ENCODE data around the gene MYO7A. TPM values are rescaled to one million over a fixed set of nuclear protein-coding genes. Genes with fewer than 3 reads are reported as not detected.
A peak's percentile ranks its signal among the peaks of the same experiment; 100 is the strongest.

Gene MYO7A
- total RNA-seq, 2 experiments from 2014 or later = 0.61 to 0.63 TPM

GRCh38 chr11:77148963-77149715 lies 21.1 kb downstream of the MYO7A start:
- no peak overlapping the region for H3K4me3 Mint-ChIP-seq
- no peaks in the 10 kb centered on the region for H3K27me3 Mint-ChIP-seq
- ATAC-seq (ENCODE audit: poor library complexity) (no peak), DNase-seq (no peak)
- H3K27ac ChIP-seq (ENCODE audit: low read depth in 1 of 2, low read length in 2 of 2) = no peak overlapping the region
- no peaks in the 10 kb centered on the region for H3K36me3 Mint-ChIP-seq (ENCODE audit: low read depth)
- H3K36me3 ChIP-seq (ENCODE audit: insufficient read depth, low read length) = no peaks in the 10 kb centered on the region
- no peak overlapping the region for H3K27ac Mint-ChIP-seq
- no peak overlapping the region for H3K4me3 ChIP-seq (ENCODE audit: low read length)
- no peak for TF ChIP-seq CTCF (IDR thresholded peaks at IDR 0.05)
- H3K4me1 Mint-ChIP-seq (ENCODE audit: low read depth) = peaks cover 37% of the 10 kb centered on the region
- H3K9me3 Mint-ChIP-seq = no peaks in the 10 kb centered on the region
- CTCF ChIA-PET = no interaction called here
- intact Hi-C loops (cut with DNase I, micrococcal nuclease) = no loop called here
- no peaks in the 10 kb centered on the region for H3K27me3 ChIP-seq (ENCODE audit: control insufficient read depth in 1 of 2, insufficient read depth in 2 of 2, low read length in 2 of 2)
- POLR2A ChIA-PET = no interaction called here
- H3K4me1 ChIP-seq (ENCODE audit: insufficient read depth, low read length) = peaks cover 52% of the 10 kb centered on the region
- no peaks in the 10 kb centered on the region for H3K9me3 ChIP-seq (ENCODE audit: control insufficient read depth in 1 of 2, insufficient read depth in 1 of 2, low read length in 2 of 2)

GRCh38 chr11:77149716-77150392 lies 21.8 kb downstream of the MYO7A start:
- Mint-ChIP-seq H3K4me1 (ENCODE audit: low read depth) (peaks cover 37% of the 10 kb centered on the region), H3K36me3 (ENCODE audit: low read depth) (no peaks in the 10 kb centered on the region), H3K9me3 (no peaks in the 10 kb centered on the region), H3K27ac (peak overlapping the region; percentile 33), H3K4me3 (no peak overlapping the region), H3K27me3 (no peaks in the 10 kb centered on the region)
- Histone ChIP-seq H3K36me3 (ENCODE audit: insufficient read depth, low read length) (no peaks in the 10 kb centered on the region), H3K27ac (ENCODE audit: low read depth in 1 of 2, low read length in 2 of 2) (no peak overlapping the region), H3K9me3 (ENCODE audit: control insufficient read depth in 1 of 2, insufficient read depth in 1 of 2, low read length in 2 of 2) (no peaks in the 10 kb centered on the region), H3K27me3 (ENCODE audit: control insufficient read depth in 1 of 2, insufficient read depth in 2 of 2, low read length in 2 of 2) (no peaks in the 10 kb centered on the region), H3K4me3 (ENCODE audit: low read length) (no peak overlapping the region), H3K4me1 (ENCODE audit: insufficient read depth, low read length) (peaks cover 60% of the 10 kb centered on the region)
- DNase-seq (no peak), ATAC-seq (ENCODE audit: poor library complexity) (no peak)
- no peak for TF ChIP-seq CTCF (IDR thresholded peaks at IDR 0.05)
- intact Hi-C loops (cut with DNase I, micrococcal nuclease) = no loop called here
- ChIA-PET POLR2A (no interaction called here), CTCF (no interaction called here)

- no peak overlapping the region for H3K27ac Mint-ChIP-seq
- H3K4me3 ChIP-seq (ENCODE audit: low read length) = no peak overlapping the region
- ChIA-PET CTCF (no interaction called here), POLR2A (no interaction called here)
- no peaks in the 10 kb centered on the region for H3K36me3 ChIP-seq (ENCODE audit: insufficient read depth, low read length)
- no peak overlapping the region for H3K4me3 Mint-ChIP-seq
- intact Hi-C loops (cut with DNase I, micrococcal nuclease) = no loop called here
- no peak overlapping the region for H3K27ac ChIP-seq (ENCODE audit: low read depth in 1 of 2, low read length in 2 of 2)
- DNase-seq (no peak), ATAC-seq (ENCODE audit: poor library complexity) (no peak)
- no peaks in the 10 kb centered on the region for H3K27me3 Mint-ChIP-seq
- TF ChIP-seq CTCF (IDR thresholded peaks at IDR 0.05) = no peak
- H3K36me3 Mint-ChIP-seq (ENCODE audit: low read depth) = no peaks in the 10 kb centered on the region
- H3K4me1 ChIP-seq (ENCODE audit: insufficient read depth, low read length) = peaks cover 63% of the 10 kb centered on the region
- no peaks in the 10 kb centered on the region for H3K9me3 ChIP-seq (ENCODE audit: control insufficient read depth in 1 of 2, insufficient read depth in 1 of 2, low read length in 2 of 2)
- peaks cover 37% of the 10 kb centered on the region for H3K4me1 Mint-ChIP-seq (ENCODE audit: low read depth)
- H3K27me3 ChIP-seq (ENCODE audit: control insufficient read depth in 1 of 2, insufficient read depth in 2 of 2, low read length in 2 of 2) = no peaks in the 10 kb centered on the region
- no peaks in the 10 kb centered on the region for H3K9me3 Mint-ChIP-seq
Observed at GRCh38 chr11:77150836-77151235, 22.8 kb downstream of the MYO7A start.

Data from CD4-positive, alpha-beta T cell (primary cell).